WERI-Rb-1 (cell line): ENCODE results near the gene ZNF106.

Experiments
- DNase-seq: peaks from one replicate; pipeline ENCODE4 v3.0.0-alpha.2; 2020
- H3K27ac ChIP-seq: fragments of 250-450 bp; sonication (Bioruptor Pico); 2 replicates; pipeline ENCODE4 v1.5.1; 2020; ENCODE audit warnings: mild to moderate bottlenecking, moderate library complexity
- H3K27me3 ChIP-seq: fragments of 250-450 bp; sonication (Bioruptor Pico); 2 replicates; pipeline ENCODE4 v1.5.1; 2021; ENCODE audit warnings: mild to moderate bottlenecking, low read depth, moderate library complexity; ENCODE audit not compliant: insufficient read depth, severe bottlenecking
- H3K36me3 ChIP-seq: fragments of 250-450 bp; sonication (Bioruptor Pico); 2 replicates; pipeline ENCODE4 v1.5.1; 2020; ENCODE audit warnings: mild to moderate bottlenecking, moderate library complexity
- H3K4me3 ChIP-seq: 2 replicates; pipeline ENCODE4 v1.5.1; 2011; ENCODE audit warnings: low read depth, mild to moderate bottlenecking, control low read depth, low read length
- H3K9me3 ChIP-seq: fragments of 250-450 bp; sonication (Bioruptor Pico); 2 replicates; pipeline ENCODE4 v1.5.1; 2021; ENCODE audit warnings: mild to moderate bottlenecking, moderate library complexity; ENCODE audit not compliant: severe bottlenecking
- TF ChIP-seq, protein P1 (sequence below): IDR thresholded peaks from 2 replicates; pipeline ENCODE4 v1.5.1; 2011; ENCODE audit warnings: low read depth, mild to moderate bottlenecking, control low read depth, inconsistent platforms, low read length

Gene ZNF106

GRCh38 chr15:42444415-42445063 is 46.4 kb downstream of the ZNF106 start:
- TF ChIP-seq, protein P1, sequence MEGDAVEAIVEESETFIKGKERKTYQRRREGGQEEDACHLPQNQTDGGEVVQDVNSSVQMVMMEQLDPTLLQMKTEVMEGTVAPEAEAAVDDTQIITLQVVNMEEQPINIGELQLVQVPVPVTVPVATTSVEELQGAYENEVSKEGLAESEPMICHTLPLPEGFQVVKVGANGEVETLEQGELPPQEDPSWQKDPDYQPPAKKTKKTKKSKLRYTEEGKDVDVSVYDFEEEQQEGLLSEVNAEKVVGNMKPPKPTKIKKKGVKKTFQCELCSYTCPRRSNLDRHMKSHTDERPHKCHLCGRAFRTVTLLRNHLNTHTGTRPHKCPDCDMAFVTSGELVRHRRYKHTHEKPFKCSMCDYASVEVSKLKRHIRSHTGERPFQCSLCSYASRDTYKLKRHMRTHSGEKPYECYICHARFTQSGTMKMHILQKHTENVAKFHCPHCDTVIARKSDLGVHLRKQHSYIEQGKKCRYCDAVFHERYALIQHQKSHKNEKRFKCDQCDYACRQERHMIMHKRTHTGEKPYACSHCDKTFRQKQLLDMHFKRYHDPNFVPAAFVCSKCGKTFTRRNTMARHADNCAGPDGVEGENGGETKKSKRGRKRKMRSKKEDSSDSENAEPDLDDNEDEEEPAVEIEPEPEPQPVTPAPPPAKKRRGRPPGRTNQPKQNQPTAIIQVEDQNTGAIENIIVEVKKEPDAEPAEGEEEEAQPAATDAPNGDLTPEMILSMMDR: no peak
- DNase-seq: no peak
- Histone ChIP-seq H3K9me3 (no peaks in the 10 kb centered on the region), H3K27me3 (no peaks in the 10 kb centered on the region), H3K27ac (no peak overlapping the region), H3K4me3 (no peak overlapping the region), H3K36me3 (peaks cover 48% of the 10 kb centered on the region)

GRCh38 chr15:42427429-42428223 is 63.3 kb downstream of the ZNF106 start:
- Histone ChIP-seq H3K9me3 (no peaks in the 10 kb centered on the region), H3K4me3 (no peak overlapping the region), H3K27ac (no peak overlapping the region), H3K36me3 (peaks cover 48% of the 10 kb centered on the region), H3K27me3 (no peaks in the 10 kb centered on the region)
- DNase-seq: no peak
- TF ChIP-seq, protein P1: no peak

DNA sequence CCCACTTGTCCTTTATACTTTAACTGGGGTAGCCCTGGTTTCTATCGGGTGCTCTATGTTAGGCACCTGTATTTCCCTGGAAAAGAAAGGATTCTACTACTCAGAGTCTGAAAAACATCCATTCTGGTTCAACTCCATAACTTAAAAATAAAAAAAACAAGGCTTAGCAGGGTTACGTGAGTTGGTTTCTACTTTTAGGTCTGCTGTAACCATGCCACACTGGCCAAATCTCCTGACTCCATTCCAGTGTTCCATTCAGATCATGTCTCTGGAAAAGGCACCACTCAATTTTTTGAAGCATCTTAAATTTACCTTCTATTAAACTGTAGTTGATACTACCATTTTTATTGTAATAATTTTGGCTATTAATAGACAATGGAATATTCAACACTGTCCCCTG is 69.6 kb downstream of the ZNF106 start:
- DNase-seq: no peak
- TF ChIP-seq, protein P1: no peak
- Histone ChIP-seq H3K36me3 (peaks cover 69% of the 10 kb centered on the region), H3K9me3 (no peaks in the 10 kb centered on the region), H3K27ac (no peak overlapping the region), H3K27me3 (no peaks in the 10 kb centered on the region), H3K4me3 (no peak overlapping the region)

DNA sequence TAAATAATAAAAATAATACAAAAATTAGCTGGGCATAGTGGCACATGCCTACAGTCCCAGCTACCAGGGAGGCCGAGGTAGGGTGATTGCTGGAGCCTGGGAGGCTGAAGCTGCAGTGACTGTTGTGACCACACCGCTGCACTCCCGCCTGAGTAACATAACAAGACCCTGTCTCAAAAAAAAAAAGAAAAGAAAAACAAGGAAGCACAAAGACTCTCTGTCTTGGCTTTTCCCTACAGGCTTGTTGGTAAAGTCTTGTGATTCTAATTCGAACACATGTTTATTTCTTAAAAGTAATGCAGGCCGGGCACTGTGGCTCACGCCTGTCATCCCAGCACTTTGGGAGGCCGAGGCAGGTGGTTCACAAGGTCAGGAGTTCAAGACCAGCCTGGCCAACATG is 71.6 kb downstream of the ZNF106 start:
- peaks cover 76% of the 10 kb centered on the region for H3K36me3 ChIP-seq
- TF ChIP-seq, protein P1: no peak
- H3K9me3 ChIP-seq: no peaks in the 10 kb centered on the region
- no peak for DNase-seq
- no peak overlapping the region for H3K4me3 ChIP-seq
- H3K27me3 ChIP-seq: no peaks in the 10 kb centered on the region
- H3K27ac ChIP-seq: no peak overlapping the region

DNA sequence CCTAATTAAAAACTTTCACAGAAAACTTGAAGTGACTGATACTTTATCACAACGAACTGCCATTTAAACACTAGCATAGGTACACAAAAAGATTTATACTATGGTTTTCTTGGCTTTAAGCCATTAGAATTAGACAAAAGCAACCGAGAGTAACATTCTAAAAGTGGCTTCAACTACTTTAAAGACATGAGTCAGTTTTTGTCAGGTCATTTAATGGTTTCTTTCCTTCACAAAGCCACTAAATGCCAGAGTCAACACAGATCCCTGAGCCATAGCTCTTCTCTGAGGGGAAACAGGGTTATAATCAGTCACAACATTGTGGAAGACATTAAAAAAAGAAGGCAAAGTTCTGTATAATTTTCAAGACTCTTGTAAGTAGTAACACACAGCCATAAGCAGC is 77.0 kb downstream of the ZNF106 start:
- Histone ChIP-seq H3K27me3 (no peaks in the 10 kb centered on the region), H3K27ac (no peak overlapping the region), H3K36me3 (peaks cover 35% of the 10 kb centered on the region), H3K9me3 (no peaks in the 10 kb centered on the region), H3K4me3 (no peak overlapping the region)
- TF ChIP-seq, protein P1: no peak
- no peak for DNase-seq
